ENCODE data around the gene TANGO6. TPM values are rescaled to one million over a fixed set of nuclear protein-coding genes. Genes with fewer than 3 reads are reported as not detected.

The TANGO6 gene
- polyA plus RNA-seq, 1 donor (not counting 4 experiments of a cell fraction or from before 2014, with no cell fraction given), result 13.1 TPM

GRCh38 chr16:68850481-68850880 lies 7.2 kb downstream of the TANGO6 start:
- Histone ChIP-seq H3K4me2 (ENCODE audit: control insufficient read depth, extremely low read depth, insufficient read depth, low read depth, low read length) (no peak overlapping the region), H3K27me3 (ENCODE audit: control insufficient read depth, extremely low read depth, insufficient read depth, low read length) (no peaks in the 10 kb centered on the region), H3K9me1 (ENCODE audit: control insufficient read depth, extremely low read depth, insufficient read depth, low read length) (no peaks in the 10 kb centered on the region), H3K4me3 (ENCODE audit: control insufficient read depth in 2 of 3, extremely low read depth in 1 of 3, insufficient read depth in 2 of 3, low read depth in 1 of 3, low read length in 3 of 3) (no peak overlapping the region), H3K9ac (ENCODE audit: control insufficient read depth, extremely low read depth, insufficient read depth, low read length) (no peak overlapping the region), H3K36me3 (ENCODE audit: control insufficient read depth in 2 of 2, extremely low read depth in 1 of 2, insufficient read depth in 2 of 2, low read length in 2 of 2) (no peaks in the 10 kb centered on the region), H2AFZ (ENCODE audit: control insufficient read depth, low read length) (no peak overlapping the region), H4K20me1 (ENCODE audit: control insufficient read depth, extremely low read depth, insufficient read depth, low read length) (no peaks in the 10 kb centered on the region), H3K9me3 (ENCODE audit: control insufficient read depth, low read depth, low read length) (no peaks in the 10 kb centered on the region), H3K27ac (ENCODE audit: control insufficient read depth, insufficient read depth, low read length) (no peak overlapping the region), H3K4me1 (ENCODE audit: control insufficient read depth, extremely low read depth, insufficient read depth, low read length) (no peaks in the 10 kb centered on the region), H3K79me2 (ENCODE audit: control insufficient read depth, insufficient read depth, low read length) (peaks cover 16% of the 10 kb centered on the region)
- FAIRE-seq (no peak), DNase-seq (ENCODE audit: low read depth, low spot score) (no peak)
- dilution Hi-C loops (cut with MboI; ENCODE audit: extremely low pct_ligation_motif_present, low sequenced_read_pairs), result no loop called here
- TF ChIP-seq EZH2 (IDR thresholded peaks at IDR 0.05; ENCODE audit: low read length), result no peak
- TF ChIP-seq, protein P1, sequence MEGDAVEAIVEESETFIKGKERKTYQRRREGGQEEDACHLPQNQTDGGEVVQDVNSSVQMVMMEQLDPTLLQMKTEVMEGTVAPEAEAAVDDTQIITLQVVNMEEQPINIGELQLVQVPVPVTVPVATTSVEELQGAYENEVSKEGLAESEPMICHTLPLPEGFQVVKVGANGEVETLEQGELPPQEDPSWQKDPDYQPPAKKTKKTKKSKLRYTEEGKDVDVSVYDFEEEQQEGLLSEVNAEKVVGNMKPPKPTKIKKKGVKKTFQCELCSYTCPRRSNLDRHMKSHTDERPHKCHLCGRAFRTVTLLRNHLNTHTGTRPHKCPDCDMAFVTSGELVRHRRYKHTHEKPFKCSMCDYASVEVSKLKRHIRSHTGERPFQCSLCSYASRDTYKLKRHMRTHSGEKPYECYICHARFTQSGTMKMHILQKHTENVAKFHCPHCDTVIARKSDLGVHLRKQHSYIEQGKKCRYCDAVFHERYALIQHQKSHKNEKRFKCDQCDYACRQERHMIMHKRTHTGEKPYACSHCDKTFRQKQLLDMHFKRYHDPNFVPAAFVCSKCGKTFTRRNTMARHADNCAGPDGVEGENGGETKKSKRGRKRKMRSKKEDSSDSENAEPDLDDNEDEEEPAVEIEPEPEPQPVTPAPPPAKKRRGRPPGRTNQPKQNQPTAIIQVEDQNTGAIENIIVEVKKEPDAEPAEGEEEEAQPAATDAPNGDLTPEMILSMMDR (optimal IDR thresholded peaks at IDR 0.05 in 1 of 3, IDR thresholded peaks at IDR 0.05 in 1 of 3, conservative IDR thresholded peaks at IDR 0.05 in 1 of 3; ENCODE audit: extremely low read depth in 1 of 3, insufficient read depth in 2 of 3, low read length in 3 of 3), result no peak

GRCh38 chr16:68851601-68852000 lies 8.3 kb downstream of the TANGO6 start:
- no peak overlapping the region for H3K4me3 ChIP-seq (ENCODE audit: control insufficient read depth in 2 of 3, extremely low read depth in 1 of 3, insufficient read depth in 2 of 3, low read depth in 1 of 3, low read length in 3 of 3)
- no peak overlapping the region for H2AFZ ChIP-seq (ENCODE audit: control insufficient read depth, low read length)
- no peaks in the 10 kb centered on the region for H3K9me3 ChIP-seq (ENCODE audit: control insufficient read depth, low read depth, low read length)
- no peak overlapping the region for H3K4me2 ChIP-seq (ENCODE audit: control insufficient read depth, extremely low read depth, insufficient read depth, low read depth, low read length)
- no peak for FAIRE-seq
- H3K79me2 ChIP-seq (ENCODE audit: control insufficient read depth, insufficient read depth, low read length), result peaks cover 16% of the 10 kb centered on the region
- DNase-seq (ENCODE audit: low read depth, low spot score), result no peak
- H3K27me3 ChIP-seq (ENCODE audit: control insufficient read depth, extremely low read depth, insufficient read depth, low read length), result no peaks in the 10 kb centered on the region
- H3K9me1 ChIP-seq (ENCODE audit: control insufficient read depth, extremely low read depth, insufficient read depth, low read length), result no peaks in the 10 kb centered on the region
- no peaks in the 10 kb centered on the region for H3K4me1 ChIP-seq (ENCODE audit: control insufficient read depth, extremely low read depth, insufficient read depth, low read length)
- H3K36me3 ChIP-seq (ENCODE audit: control insufficient read depth in 2 of 2, extremely low read depth in 1 of 2, insufficient read depth in 2 of 2, low read length in 2 of 2), result no peaks in the 10 kb centered on the region
- dilution Hi-C loops (cut with MboI; ENCODE audit: extremely low pct_ligation_motif_present, low sequenced_read_pairs), result no loop called here
- H4K20me1 ChIP-seq (ENCODE audit: control insufficient read depth, extremely low read depth, insufficient read depth, low read length), result no peaks in the 10 kb centered on the region
- TF ChIP-seq, protein P1 (optimal IDR thresholded peaks at IDR 0.05 in 1 of 3, IDR thresholded peaks at IDR 0.05 in 1 of 3, conservative IDR thresholded peaks at IDR 0.05 in 1 of 3; ENCODE audit: extremely low read depth in 1 of 3, insufficient read depth in 2 of 3, low read length in 3 of 3), result no peak
- no peak for TF ChIP-seq EZH2 (IDR thresholded peaks at IDR 0.05; ENCODE audit: low read length)
- no peak overlapping the region for H3K27ac ChIP-seq (ENCODE audit: control insufficient read depth, insufficient read depth, low read length)
- no peak overlapping the region for H3K9ac ChIP-seq (ENCODE audit: control insufficient read depth, extremely low read depth, insufficient read depth, low read length)

Measured in keratinocyte (primary cell).